GM23248 (cell line): ENCODE measurements around the gene ZKSCAN4.

Experiments used
- EZH2 ChIP-seq: fragments of 200-600 bp; sonication (generic); IDR thresholded peaks from 2 replicates; pipeline ENCODE4 v1.6.1; 2018; ENCODE audit warnings: antibody characterized with exemption, mild to moderate bottlenecking; ENCODE audit not compliant: insufficient read depth, poor library complexity, severe bottlenecking
- EZH2phosphoT487 ChIP-seq: fragments of 200-600 bp; sonication (generic); IDR thresholded peaks from 2 replicates; pipeline ENCODE4 v1.6.1; 2018; ENCODE audit warnings: antibody characterized with exemption, moderate library complexity, mild to moderate bottlenecking, low read depth; ENCODE audit not compliant: insufficient read depth

DNA sequence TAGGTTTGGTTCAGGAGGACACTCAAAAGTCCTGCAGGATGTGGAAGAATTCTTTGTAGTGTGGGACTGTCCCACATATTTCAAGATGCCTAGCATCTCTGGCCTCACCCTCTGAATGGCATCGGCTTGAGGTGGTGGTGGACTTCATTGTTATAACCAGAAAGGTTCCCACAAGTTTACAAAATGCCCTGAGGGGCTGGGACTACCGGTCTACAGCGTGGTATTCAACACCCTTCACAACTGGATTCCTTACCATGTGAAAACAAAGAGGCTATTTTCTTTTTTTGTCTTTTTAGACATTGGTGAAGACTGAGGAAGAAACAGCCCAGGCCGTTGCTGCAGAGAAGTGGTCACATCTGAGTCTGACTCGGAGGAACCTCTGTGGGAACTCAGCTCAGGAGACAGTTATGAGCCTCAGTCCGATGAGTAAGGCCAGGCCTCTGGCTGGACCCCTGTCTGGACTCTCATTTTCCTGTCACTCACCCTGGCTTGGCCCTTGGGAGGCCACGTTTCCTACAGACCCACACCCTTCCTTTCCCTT, 44.5 kb upstream of the ZKSCAN4 start:
- TF ChIP-seq EZH2 (no peak), EZH2phosphoT487 (no peak)
